Omental fat pad (tissue), 4 donors: ENCODE results near the gene FBXW2. TPM values are rescaled to one million over a fixed set of nuclear protein-coding genes. Genes with fewer than 3 reads are reported as not detected.
A peak's percentile ranks its signal among the peaks of the same experiment; 100 is the strongest.
"Not testable (repeated sequence)": the region's sequence is repeated elsewhere in the genome, so short reads cannot be mapped to it uniquely, and the experiment has no call there.

Source experiments
- ATAC-seq: fragments of 150-250 bp; one replicate; pipeline ENCODE4 v1.9.1; 2016; ENCODE audit warnings: mild to moderate bottlenecking, moderate library complexity; ENCODE audit not compliant: low FRiP score
- DNase-seq: peaks from one replicate; pipeline ENCODE4 v3.0.0-alpha.2; 2019; ENCODE audit warnings: low spot score
- CTCF ChIP-seq, 3 donors: fragments of 450-650 bp; IDR thresholded peaks; one replicate each; pipeline ENCODE4 v1.5.1; 2016 to 2017; ENCODE audit warnings: antibody characterized with exemption in 3 of 3, mild to moderate bottlenecking in 3 of 3, moderate library complexity in 2 of 3
- total RNA-seq, 4 donors: library from RNA; depleted of rRNA; stranded (reverse); fragments of >200 nt; gene quantifications; one replicate each; pipeline ENCODE4 v1.1.0, GENCODE V29; 2016

Gene FBXW2
- total RNA-seq, 4 donors from 2014 or later, result 36.4 to 61.8 (median 42.1) TPM

- ATAC-seq (no peak), DNase-seq (no peak)
- no peak for TF ChIP-seq CTCF (IDR thresholded peaks at IDR 0.05)
Observed at GRCh38 chr9:120807607-120808379, 14.6 kb upstream of the FBXW2 start.

GRCh38 chr9:120804784-120805363 lies 11.7 kb upstream of the FBXW2 start:
- not testable (repeated sequence) for ATAC-seq, DNase-seq

GRCh38 chr9:120801441-120801840 lies 8.2 kb upstream of the FBXW2 start:
- DNase-seq, result no peak
- no peak for TF ChIP-seq CTCF (IDR thresholded peaks at IDR 0.05)
- no peak for ATAC-seq

- ATAC-seq, result no peak
- DNase-seq, result no peak
- TF ChIP-seq CTCF (IDR thresholded peaks at IDR 0.05), result no peak
Observed at GRCh38 chr9:120791161-120791560, 2.1 kb downstream of the FBXW2 start.

GRCh38 chr9:120787933-120788332 lies 5.3 kb downstream of the FBXW2 start:
- no peak for DNase-seq
- ATAC-seq, result no peak
- no peak for TF ChIP-seq CTCF (IDR thresholded peaks at IDR 0.05)

GRCh38 chr9:120783602-120784047 lies 9.6 kb downstream of the FBXW2 start:
- ATAC-seq (peak; percentile 68), DNase-seq (no peak)
- no peak for TF ChIP-seq CTCF (IDR thresholded peaks at IDR 0.05)

GRCh38 chr9:120781236-120781635 lies 12.0 kb downstream of the FBXW2 start:
- DNase-seq (no peak), ATAC-seq (no peak)
- no peak for TF ChIP-seq CTCF (IDR thresholded peaks at IDR 0.05)
